H9 (cell line): ENCODE results near the gene STK11. TPM values are rescaled to one million over a fixed set of nuclear protein-coding genes. Genes with fewer than 3 reads are reported as not detected.
A peak's percentile ranks its signal among the peaks of the same experiment; 100 is the strongest.

Source experiments
- DNase-seq: peaks from one replicate; pipeline ENCODE4 v3.0.0-alpha.2; 2017
- H2AFZ ChIP-seq: one replicate; pipeline ENCODE4 v1.6.1; 2013; ENCODE audit warnings: mild to moderate bottlenecking, low read length, control low read depth, moderate library complexity
- H2AK5ac ChIP-seq: 2 replicates; pipeline ENCODE4 v1.6.1; 2013; ENCODE audit warnings: low read length, control low read depth, mixed read lengths; ENCODE audit not compliant: insufficient read length
- H2BK120ac ChIP-seq: one replicate; pipeline ENCODE4 v1.6.1; 2013; ENCODE audit warnings: low read depth, mild to moderate bottlenecking, low read length, control low read depth, inconsistent platforms; ENCODE audit not compliant: poor library complexity, severe bottlenecking
- H2BK12ac ChIP-seq: 2 replicates; pipeline ENCODE4 v1.6.1; 2013; ENCODE audit warnings: low read length, control low read depth, mixed read lengths, low read depth; ENCODE audit not compliant: insufficient read length
- H2BK15ac ChIP-seq: 2 replicates; pipeline ENCODE4 v1.6.1; 2013; ENCODE audit warnings: low read depth, low read length, control low read depth
- H2BK20ac ChIP-seq: one replicate; pipeline ENCODE4 v1.6.1; 2013; ENCODE audit warnings: low read depth, mild to moderate bottlenecking, low read length, control low read depth, inconsistent platforms; ENCODE audit not compliant: poor library complexity, severe bottlenecking
- H2BK5ac ChIP-seq: 2 replicates; pipeline ENCODE4 v1.6.1; 2013; ENCODE audit warnings: low read length, control low read depth, mixed read lengths; ENCODE audit not compliant: insufficient read length
- H3K14ac ChIP-seq: 2 replicates; pipeline ENCODE4 v1.6.1; 2013; ENCODE audit warnings: low read length, control low read depth; ENCODE audit not compliant: insufficient read depth
- H3K18ac ChIP-seq: 2 replicates; pipeline ENCODE4 v1.6.1; 2013; ENCODE audit warnings: low read depth, mild to moderate bottlenecking, mixed read lengths, low read length, control low read depth; ENCODE audit not compliant: insufficient read length
- H3K23ac ChIP-seq: 2 replicates; pipeline ENCODE4 v1.6.1; 2013; ENCODE audit warnings: low read length, control low read depth, mixed read lengths, low read depth; ENCODE audit not compliant: insufficient read length
- H3K23me2 ChIP-seq: 2 replicates; pipeline ENCODE4 v1.6.1; 2013; ENCODE audit warnings: low read depth, mild to moderate bottlenecking, mixed read lengths, low read length, control low read depth; ENCODE audit not compliant: insufficient read length, poor library complexity, severe bottlenecking
- H3K27ac ChIP-seq: 2 replicates; pipeline ENCODE4 v1.5.1; 2013; ENCODE audit warnings: low read length, control low read depth, mixed read lengths, low read depth; ENCODE audit not compliant: insufficient read length
- H3K27me3 ChIP-seq: 2 replicates; pipeline ENCODE4 v1.6.1; 2013; ENCODE audit warnings: low read length, control low read depth, inconsistent platforms; ENCODE audit not compliant: insufficient read depth
- H3K4ac ChIP-seq: 2 replicates; pipeline ENCODE4 v1.6.1; 2013; ENCODE audit warnings: low read depth, mild to moderate bottlenecking, control low read depth, inconsistent platforms, low read length, moderate library complexity
- H3K4me1 ChIP-seq: 2 replicates; pipeline ENCODE4 v1.6.1; 2013; ENCODE audit warnings: low read length, control low read depth, inconsistent platforms; ENCODE audit not compliant: insufficient read depth
- H3K4me2 ChIP-seq: 2 replicates; pipeline ENCODE4 v1.6.1; 2013; ENCODE audit warnings: low read length, control low read depth, mixed read lengths; ENCODE audit not compliant: insufficient read length, insufficient read depth
- H3K56ac ChIP-seq: 2 replicates; pipeline ENCODE4 v1.6.1; 2013; ENCODE audit warnings: low read depth, mild to moderate bottlenecking, mixed read lengths, low read length, control low read depth; ENCODE audit not compliant: insufficient read length
- H3K79me1 ChIP-seq: 2 replicates; pipeline ENCODE4 v1.6.1; 2013; ENCODE audit warnings: low read depth, mild to moderate bottlenecking, moderate library complexity, low read length, control low read depth, inconsistent platforms; ENCODE audit not compliant: insufficient read depth, poor library complexity, severe bottlenecking
- H3K79me2 ChIP-seq: 2 replicates; pipeline ENCODE4 v1.6.1; 2013; ENCODE audit warnings: low read length, control low read depth, inconsistent platforms; ENCODE audit not compliant: insufficient read depth
- H3K9ac ChIP-seq: 2 replicates; pipeline ENCODE4 v1.6.1; 2013; ENCODE audit warnings: low read length, control low read depth, mixed read lengths; ENCODE audit not compliant: insufficient read length; ENCODE audit errors: extremely low read depth
- H3K9me3 ChIP-seq: one replicate; pipeline ENCODE4 v1.6.1; 2013; ENCODE audit warnings: low read depth, low read length, inconsistent platforms; ENCODE audit not compliant: control insufficient read depth
- H3T11ph ChIP-seq: one replicate; pipeline ENCODE4 v1.6.1; 2013; ENCODE audit warnings: mild to moderate bottlenecking, low read length, control low read depth, inconsistent platforms
- H4K20me1 ChIP-seq: one replicate; pipeline ENCODE4 v1.6.1; 2013; ENCODE audit not compliant: control insufficient read depth, insufficient read length, insufficient read depth
- H4K5ac ChIP-seq: 2 replicates; pipeline ENCODE4 v1.6.1; 2013; ENCODE audit warnings: low read depth, mild to moderate bottlenecking, mixed read lengths, low read length, control low read depth; ENCODE audit not compliant: insufficient read length
- H4K8ac ChIP-seq: replicated peaks from 2 replicates; pipeline ENCODE4 v1.6.1; 2013; ENCODE audit warnings: low read length, control low read depth, mixed read lengths, low read depth; ENCODE audit not compliant: insufficient read length
- H4K91ac ChIP-seq: 2 replicates; pipeline ENCODE4 v1.6.1; 2013; ENCODE audit warnings: low read depth, mild to moderate bottlenecking, moderate library complexity, mixed read lengths, low read length, control low read depth; ENCODE audit not compliant: insufficient read length
- H3K27ac Mint-ChIP-seq, 3 experiments: 2 replicates in 2 of 3; 3 replicates in 1 of 3; pipeline ENCODE4 v1.8.0; 2020 to 2021; ENCODE audit warnings: mixed read lengths in 3 of 3, mild to moderate bottlenecking in 1 of 3, moderate library complexity in 1 of 3
- H3K27me3 Mint-ChIP-seq: 2 replicates; pipeline ENCODE4 v1.8.0; 2021; ENCODE audit warnings: low read depth, mild to moderate bottlenecking, moderate library complexity, mixed read lengths
- H3K36me3 Mint-ChIP-seq, 3 experiments: 2 replicates in 2 of 3; 3 replicates in 1 of 3; pipeline ENCODE4 v1.8.0; 2020 to 2021; ENCODE audit warnings: low read depth in 3 of 3, mixed read lengths in 3 of 3; ENCODE audit not compliant: insufficient read depth in 1 of 3
- H3K4me1 Mint-ChIP-seq, 2 experiments: 2 replicates each; pipeline ENCODE4 v1.8.0; 2020; ENCODE audit warnings: mixed read lengths in 2 of 2
- H3K4me3 Mint-ChIP-seq, 2 experiments: 2 replicates in 1 of 2; 3 replicates in 1 of 2; pipeline ENCODE4 v1.8.0; 2020 to 2021; ENCODE audit warnings: mild to moderate bottlenecking in 2 of 2, mixed read lengths in 2 of 2, moderate library complexity in 1 of 2
- H3K9me3 Mint-ChIP-seq, 2 experiments: 2 replicates in 1 of 2; 3 replicates in 1 of 2; pipeline ENCODE4 v1.8.0; 2020; ENCODE audit warnings: mild to moderate bottlenecking in 2 of 2, mixed read lengths in 2 of 2, moderate library complexity in 1 of 2
- WGBS: extraction: QIAGEN DNeasy Blood & Tissue Kit; methylation state at CpG from one replicate; pipeline ENCODE4 v1.1.7; 2013; ENCODE audit warnings: missing lambda C conversion rate, low lambda C conversion rate, mixed read lengths; ENCODE audit not compliant: insufficient read length; ENCODE audit errors: extremely low coverage; 5-methylcytosine and 5-hydroxymethylcytosine counted together
- total RNA-seq: library from RNA; stranded (reverse); gene quantifications from 2 replicates; pipeline ENCODE4 v1.2.1, GENCODE V29; 2021
- TF ChIP-seq, protein P1 (sequence below): fragments of 200-600 bp; sonication (generic); conservative IDR thresholded peaks from 3 replicates; pipeline ENCODE4 v1.8.0; 2021; ENCODE audit warnings: antibody characterized with exemption, mild to moderate bottlenecking

STK11 gene
- total RNA-seq, 1 experiment from 2014 or later: 74.3 TPM

DNA sequence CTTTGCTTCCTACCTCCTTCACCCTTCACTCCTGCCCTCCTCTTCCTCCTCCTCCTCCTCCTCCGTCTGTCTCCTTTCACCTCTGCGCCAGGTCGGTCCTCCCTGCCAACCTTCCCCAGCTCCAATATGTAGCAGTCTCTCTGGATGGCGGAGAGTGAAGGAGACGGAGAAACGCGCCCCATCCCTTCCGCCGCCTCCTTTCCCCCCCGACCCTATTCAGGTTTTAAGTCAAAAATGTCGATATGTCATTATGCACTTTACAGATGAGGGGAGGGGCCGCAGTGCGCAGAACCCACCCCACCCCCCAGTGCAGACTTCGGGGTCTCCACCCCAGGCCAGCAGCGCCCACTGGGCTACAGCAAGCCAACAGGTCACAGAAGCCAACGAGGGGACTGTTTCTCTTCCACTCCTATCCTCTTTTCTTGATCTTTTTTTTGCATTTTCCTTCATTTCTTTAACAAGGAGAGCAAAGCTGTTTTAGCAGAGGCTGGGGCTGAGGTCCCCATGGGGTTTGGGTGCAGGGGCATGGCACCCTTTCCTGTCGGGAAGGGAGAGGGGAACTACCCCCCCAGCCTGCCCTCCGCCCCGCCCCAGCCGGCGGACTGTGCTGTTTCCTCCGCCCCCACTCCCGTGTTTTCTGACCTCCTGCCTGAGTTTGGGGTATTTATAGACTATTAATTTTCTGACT is 52.0 kb downstream of the STK11 start:
- H3K36me3 Mint-ChIP-seq: peaks cover 20 to 52% (median 47%) of the 10 kb centered on the region in 3 experiments
- no peaks in the 10 kb centered on the region for H3K9me3 ChIP-seq
- no peak overlapping the region for H2AK5ac ChIP-seq
- H2BK15ac ChIP-seq: no peak overlapping the region
- no peak overlapping the region for H2AFZ ChIP-seq
- H3T11ph ChIP-seq: no peak overlapping the region
- no peaks in the 10 kb centered on the region for H3K4me1 ChIP-seq
- H3K56ac ChIP-seq: no peak overlapping the region
- H3K4me1 Mint-ChIP-seq: peaks cover 36 to 48% of the 10 kb centered on the region in 2 experiments
- no peaks in the 10 kb centered on the region for H4K20me1 ChIP-seq
- TF ChIP-seq, protein P1, sequence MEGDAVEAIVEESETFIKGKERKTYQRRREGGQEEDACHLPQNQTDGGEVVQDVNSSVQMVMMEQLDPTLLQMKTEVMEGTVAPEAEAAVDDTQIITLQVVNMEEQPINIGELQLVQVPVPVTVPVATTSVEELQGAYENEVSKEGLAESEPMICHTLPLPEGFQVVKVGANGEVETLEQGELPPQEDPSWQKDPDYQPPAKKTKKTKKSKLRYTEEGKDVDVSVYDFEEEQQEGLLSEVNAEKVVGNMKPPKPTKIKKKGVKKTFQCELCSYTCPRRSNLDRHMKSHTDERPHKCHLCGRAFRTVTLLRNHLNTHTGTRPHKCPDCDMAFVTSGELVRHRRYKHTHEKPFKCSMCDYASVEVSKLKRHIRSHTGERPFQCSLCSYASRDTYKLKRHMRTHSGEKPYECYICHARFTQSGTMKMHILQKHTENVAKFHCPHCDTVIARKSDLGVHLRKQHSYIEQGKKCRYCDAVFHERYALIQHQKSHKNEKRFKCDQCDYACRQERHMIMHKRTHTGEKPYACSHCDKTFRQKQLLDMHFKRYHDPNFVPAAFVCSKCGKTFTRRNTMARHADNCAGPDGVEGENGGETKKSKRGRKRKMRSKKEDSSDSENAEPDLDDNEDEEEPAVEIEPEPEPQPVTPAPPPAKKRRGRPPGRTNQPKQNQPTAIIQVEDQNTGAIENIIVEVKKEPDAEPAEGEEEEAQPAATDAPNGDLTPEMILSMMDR: no peak
- no peaks in the 10 kb centered on the region for H3K79me1 ChIP-seq
- H3K23ac ChIP-seq: no peak overlapping the region
- peaks cover 18% of the 10 kb centered on the region for H3K23me2 ChIP-seq
- H3K79me2 ChIP-seq: no peaks in the 10 kb centered on the region
- peak overlapping the region in 1 of 2 experiments; percentile 56; a peak in 3 of 5 replicates for H3K4me3 Mint-ChIP-seq
- no peak overlapping the region for H3K9ac ChIP-seq
- H3K27ac ChIP-seq: no peak overlapping the region
- H2BK12ac ChIP-seq: no peak overlapping the region
- no peak overlapping the region for H2BK20ac ChIP-seq
- H3K14ac ChIP-seq: no peak overlapping the region
- H2BK5ac ChIP-seq: no peak overlapping the region
- no peak overlapping the region for H4K8ac ChIP-seq
- H3K27ac Mint-ChIP-seq: peak overlapping the region in 2 of 3 experiments; percentile 23 to 93; a peak in 4 of 7 replicates
- no peaks in the 10 kb centered on the region for H3K27me3 ChIP-seq
- H3K4me2 ChIP-seq: no peak overlapping the region
- no peak overlapping the region for H3K4ac ChIP-seq
- no peak for DNase-seq
- H4K91ac ChIP-seq: no peak overlapping the region
- no CpG with 5 or more reads among the region's 23 CpGs for WGBS
- H2BK120ac ChIP-seq: no peak overlapping the region
- no peak overlapping the region for H4K5ac ChIP-seq
- H3K18ac ChIP-seq: no peak overlapping the region
- no peaks in the 10 kb centered on the region; the same call in 1 of the 2 replicates for H3K27me3 Mint-ChIP-seq
- no peaks in the 10 kb centered on the region; a peak in 2 of 5 replicates for H3K9me3 Mint-ChIP-seq
